Loucy (cell line): ENCODE data around the gene DKK3.

ENCODE experiments used
- H2AFZ ChIP-seq: fragments of 200-600 bp; sonication (generic); 2 replicates; pipeline ENCODE4 v1.6.0; 2016; ENCODE audit warnings: antibody characterized with exemption, mild to moderate bottlenecking, low read length, moderate library complexity
- H3F3A ChIP-seq: fragments of 200-600 bp; 2 replicates; pipeline ENCODE4 v1.6.0; 2016; ENCODE audit warnings: antibody characterized with exemption, low read depth, mild to moderate bottlenecking
- H3K27me3 ChIP-seq: fragments of 200-600 bp; sonication (generic); 2 replicates; pipeline ENCODE4 v1.6.1; 2014; ENCODE audit warnings: low read length, mild to moderate bottlenecking; ENCODE audit not compliant: insufficient read depth, poor library complexity, severe bottlenecking
- H3K36me3 ChIP-seq: fragments of 200-600 bp; sonication (generic); 2 replicates; pipeline ENCODE4 v1.6.1; 2016; ENCODE audit warnings: low read length; ENCODE audit not compliant: insufficient read depth
- H3K4me1 ChIP-seq: fragments of 200-600 bp; sonication (generic); 2 replicates; pipeline ENCODE4 v1.5.1; 2014; ENCODE audit warnings: low read length, mild to moderate bottlenecking; ENCODE audit not compliant: insufficient read depth, poor library complexity, severe bottlenecking
- H3K4me2 ChIP-seq: fragments of 200-600 bp; sonication (generic); 2 replicates; pipeline ENCODE4 v1.6.0; 2014; ENCODE audit warnings: antibody characterized with exemption, low read length, low read depth, mild to moderate bottlenecking; ENCODE audit not compliant: poor library complexity, severe bottlenecking
- H3K4me3 ChIP-seq: fragments of 200-600 bp; sonication (generic); 2 replicates; pipeline ENCODE4 v1.5.1; 2014; ENCODE audit warnings: low read length, mild to moderate bottlenecking, mixed read lengths; ENCODE audit not compliant: poor library complexity, severe bottlenecking
- H3K79me2 ChIP-seq: fragments of 200-600 bp; sonication (generic); 2 replicates; pipeline ENCODE4 v1.6.1; 2014; ENCODE audit warnings: low read length; ENCODE audit not compliant: insufficient read depth
- H3K9ac ChIP-seq: fragments of 200-600 bp; sonication (generic); 2 replicates; pipeline ENCODE4 v1.6.0; 2014; ENCODE audit warnings: mild to moderate bottlenecking, low read depth, low read length, moderate library complexity; ENCODE audit not compliant: poor library complexity, severe bottlenecking
- H3K9me2 ChIP-seq: fragments of 200-600 bp; sonication (generic); replicated peaks from 2 replicates; pipeline ENCODE4 v1.6.1; 2016; ENCODE audit warnings: low read depth, low read length, mixed read lengths
- H3K9me3 ChIP-seq: fragments of 200-600 bp; sonication (generic); 2 replicates; pipeline ENCODE4 v1.6.1; 2014; ENCODE audit warnings: mild to moderate bottlenecking, antibody characterized with exemption, low read length, low read depth; ENCODE audit not compliant: insufficient read depth
- H4K20me1 ChIP-seq: fragments of 200-600 bp; sonication (generic); 2 replicates; pipeline ENCODE4 v1.6.0; 2014; ENCODE audit warnings: antibody characterized with exemption, low read length, mild to moderate bottlenecking; ENCODE audit not compliant: insufficient read depth, poor library complexity, severe bottlenecking
- CTCF ChIP-seq: fragments of 200-600 bp; sonication (generic); conservative IDR thresholded peaks from 2 replicates; pipeline ENCODE4 v1.5.1; 2014; ENCODE audit warnings: mild to moderate bottlenecking, antibody characterized with exemption, low read length
- EZH2phosphoT487 ChIP-seq: fragments of 200-600 bp; IDR thresholded peaks from 2 replicates; pipeline ENCODE4 v1.6.1; 2018; ENCODE audit warnings: antibody characterized with exemption, mild to moderate bottlenecking, moderate library complexity, borderline replicate concordance

DKK3 gene

GRCh38 chr11:12016246-12016645 lies 7.8 kb upstream of the DKK3 start:
- Histone ChIP-seq H3K27me3 (no peaks in the 10 kb centered on the region), H3K9me2 (no peaks in the 10 kb centered on the region), H3K4me1 (no peaks in the 10 kb centered on the region), H3K36me3 (no peaks in the 10 kb centered on the region), H4K20me1 (no peaks in the 10 kb centered on the region), H3K9me3 (no peaks in the 10 kb centered on the region), H3F3A (no peaks in the 10 kb centered on the region), H3K79me2 (no peaks in the 10 kb centered on the region), H3K9ac (no peak overlapping the region), H2AFZ (no peak overlapping the region), H3K4me3 (no peak overlapping the region), H3K4me2 (no peak overlapping the region)
- no peak for TF ChIP-seq EZH2phosphoT487
- no peak; the same call in 1 of the 2 replicates for TF ChIP-seq CTCF

- Histone ChIP-seq H3K9ac (no peak overlapping the region), H3K4me2 (no peak overlapping the region), H4K20me1 (no peaks in the 10 kb centered on the region), H3K9me2 (no peaks in the 10 kb centered on the region), H3K9me3 (no peaks in the 10 kb centered on the region), H3K27me3 (no peaks in the 10 kb centered on the region), H3K36me3 (no peaks in the 10 kb centered on the region), H3F3A (no peaks in the 10 kb centered on the region), H2AFZ (no peak overlapping the region), H3K4me3 (no peak overlapping the region), H3K4me1 (no peaks in the 10 kb centered on the region), H3K79me2 (no peaks in the 10 kb centered on the region)
- TF ChIP-seq EZH2phosphoT487 (no peak), CTCF (no peak)
These were observed 7.1 kb upstream of the DKK3 start for GRCh38 chr11:12015486-12015885.

GRCh38 chr11:12013781-12014180 lies 5.4 kb upstream of the DKK3 start:
- Histone ChIP-seq H4K20me1 (no peaks in the 10 kb centered on the region), H3K79me2 (no peaks in the 10 kb centered on the region), H3K4me2 (no peak overlapping the region), H3K9me3 (no peaks in the 10 kb centered on the region), H3K4me3 (no peak overlapping the region), H3K4me1 (no peaks in the 10 kb centered on the region), H3F3A (no peaks in the 10 kb centered on the region), H3K36me3 (no peaks in the 10 kb centered on the region), H2AFZ (no peak overlapping the region), H3K9me2 (no peaks in the 10 kb centered on the region), H3K27me3 (no peaks in the 10 kb centered on the region), H3K9ac (no peak overlapping the region)
- no peak for TF ChIP-seq EZH2phosphoT487
- TF ChIP-seq CTCF: no peak
